HPDE6-E6E7 (cell line): ENCODE results near the gene NQO1.
"Not testable (repeated sequence)": the region's sequence is repeated elsewhere in the genome, so short reads cannot be mapped to it uniquely, and the experiment has no call there.

ENCODE experiments used
- DNase-seq: peaks from one replicate; pipeline ENCODE4 v3.0.0; 2011; ENCODE audit warnings: missing footprints; ENCODE audit errors: extremely low spot score

Gene NQO1

DNA sequence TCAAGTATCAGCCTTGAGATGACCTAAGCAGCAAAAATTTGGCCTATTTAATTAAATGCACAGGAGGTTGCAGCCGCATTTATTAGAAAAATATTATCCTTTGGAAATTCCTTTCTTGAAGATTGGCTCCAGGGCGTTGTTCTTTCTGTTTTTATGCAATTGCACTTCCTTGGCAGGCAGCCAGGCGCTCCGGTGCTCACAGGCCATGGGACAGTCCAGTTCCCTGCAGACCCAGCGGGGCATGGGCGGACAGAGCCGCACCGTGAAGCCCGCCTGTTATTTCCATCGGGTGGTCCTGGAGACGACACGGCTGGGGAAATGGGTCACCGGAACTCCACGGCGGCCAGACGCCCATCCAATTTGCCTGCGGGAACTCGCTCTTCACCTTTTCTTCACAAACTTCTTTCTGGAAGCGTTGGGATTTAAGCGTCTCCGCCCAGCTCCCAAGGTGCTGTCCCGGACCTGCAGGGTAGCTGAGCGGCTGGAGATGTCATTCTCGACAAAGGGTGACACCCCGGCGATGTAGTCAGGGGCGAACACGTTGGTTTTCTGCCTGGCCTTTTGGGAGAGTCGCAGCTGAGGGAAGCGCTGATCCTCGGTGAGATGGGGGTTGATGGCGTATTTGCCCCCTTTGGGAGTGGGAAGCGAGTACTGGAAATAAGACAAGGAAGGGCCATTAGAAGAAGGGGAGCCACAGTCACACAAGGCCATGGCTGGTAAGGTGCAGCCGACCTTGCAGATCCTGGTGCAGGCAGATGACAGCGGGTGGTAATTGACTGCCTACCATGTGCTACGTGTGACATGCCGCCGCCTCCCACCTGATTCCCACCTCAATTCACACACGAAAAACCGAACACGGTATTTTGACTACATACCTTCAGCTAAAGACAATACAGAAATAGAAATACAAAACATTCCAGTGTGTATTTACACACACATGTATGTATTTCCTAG lies 15.9 kb upstream of the NQO1 start:
- DNase-seq: no peak

DNA sequence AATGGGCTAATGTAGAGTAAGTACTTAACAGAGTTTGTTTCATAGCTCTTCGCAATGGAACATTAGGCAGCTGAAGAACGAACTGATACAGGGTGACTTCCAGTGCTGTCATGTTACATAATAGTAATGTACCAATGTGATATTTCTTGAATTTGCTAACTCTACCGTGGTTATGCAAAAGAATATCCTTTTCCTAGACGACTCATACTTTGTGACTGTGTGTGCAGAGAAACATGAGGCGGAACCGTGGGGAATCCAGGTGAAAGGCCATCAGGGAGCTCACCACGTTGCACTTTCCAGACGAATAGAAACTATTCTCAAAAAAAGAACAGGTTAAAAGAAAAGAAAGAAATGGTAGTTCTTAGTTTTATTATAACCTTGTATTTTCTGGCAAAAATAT lies 15.2 kb upstream of the NQO1 start:
- no peak for DNase-seq

DNA sequence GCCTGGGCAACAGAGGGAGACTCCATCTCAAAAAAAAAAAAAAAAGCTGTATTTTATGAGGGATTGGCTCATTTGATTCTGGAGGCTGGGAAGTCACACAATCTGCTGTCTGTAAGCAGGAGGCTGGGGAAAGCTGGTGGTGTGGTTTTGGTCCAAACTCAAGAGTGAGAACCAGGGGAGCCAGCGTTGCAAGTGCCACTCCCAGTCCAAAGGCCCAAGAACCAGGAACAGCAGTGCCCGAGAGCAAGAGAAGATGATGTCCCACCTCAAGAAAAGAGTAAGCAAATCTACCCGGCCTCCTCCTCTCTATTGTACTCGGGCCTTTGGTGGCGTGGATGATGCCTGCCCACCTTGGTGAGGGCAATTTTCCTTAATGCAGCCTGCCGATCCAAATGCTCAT lies 5.7 kb upstream of the NQO1 start:
- no peak for DNase-seq

DNA sequence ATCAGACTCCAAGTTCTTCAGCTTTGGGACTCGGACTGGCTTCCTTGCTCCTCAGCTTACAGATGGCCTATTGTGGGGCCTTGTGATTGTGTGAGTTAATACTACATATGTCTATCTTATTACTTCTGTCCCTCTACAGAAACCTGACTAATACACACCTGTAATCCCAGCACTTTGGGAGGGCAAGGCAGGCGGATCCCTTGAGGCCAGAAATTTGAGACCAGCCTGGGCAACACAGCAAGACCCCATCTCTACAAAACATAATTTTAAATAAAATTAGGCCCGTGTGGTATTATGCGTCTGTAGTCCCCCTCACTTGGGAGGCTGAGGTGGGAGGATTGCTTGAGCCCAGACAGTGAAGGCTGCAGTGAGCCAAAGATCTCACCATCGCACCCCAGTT lies 4.9 kb upstream of the NQO1 start:
- not testable (repeated sequence) for DNase-seq

DNA sequence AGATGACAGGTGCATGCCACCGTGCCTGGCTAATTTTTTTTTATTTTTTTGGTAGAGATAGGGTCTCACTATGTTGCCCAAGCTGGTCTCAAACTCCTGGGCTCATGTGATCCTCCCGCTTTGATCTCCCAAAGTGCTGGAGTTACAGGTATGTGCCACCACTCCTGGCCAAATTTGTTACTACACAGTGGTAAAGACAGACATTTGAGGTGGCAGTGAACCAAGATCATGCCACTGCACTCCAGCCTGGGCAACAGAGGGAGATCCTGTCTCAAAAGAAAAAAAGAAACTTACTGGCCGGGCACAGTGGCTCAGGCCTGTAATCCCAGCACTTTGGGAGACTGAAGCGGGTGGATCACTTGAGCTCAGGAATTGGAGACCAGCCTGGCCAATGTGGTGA lies 2.7 kb upstream of the NQO1 start:
- not testable (repeated sequence) for DNase-seq

DNA sequence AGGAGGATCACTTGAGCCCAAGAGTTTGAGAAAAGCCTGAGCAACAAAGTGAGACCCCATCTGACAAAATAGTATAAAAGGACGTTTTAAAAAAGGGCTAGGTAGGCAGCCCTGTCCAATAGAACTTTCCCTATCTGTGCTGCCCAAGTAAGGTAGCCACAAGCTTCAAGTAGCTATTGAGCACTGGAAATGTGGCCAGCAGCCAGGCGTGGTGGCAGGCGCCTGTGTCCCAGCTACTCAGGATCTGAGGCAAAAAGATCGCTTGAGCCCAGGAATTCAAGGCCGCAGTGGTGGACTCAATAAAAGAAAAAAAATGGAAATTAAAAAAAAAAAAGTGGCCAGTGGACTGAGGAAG lies 1.5 kb upstream of the NQO1 start:
- DNase-seq: no peak

DNA sequence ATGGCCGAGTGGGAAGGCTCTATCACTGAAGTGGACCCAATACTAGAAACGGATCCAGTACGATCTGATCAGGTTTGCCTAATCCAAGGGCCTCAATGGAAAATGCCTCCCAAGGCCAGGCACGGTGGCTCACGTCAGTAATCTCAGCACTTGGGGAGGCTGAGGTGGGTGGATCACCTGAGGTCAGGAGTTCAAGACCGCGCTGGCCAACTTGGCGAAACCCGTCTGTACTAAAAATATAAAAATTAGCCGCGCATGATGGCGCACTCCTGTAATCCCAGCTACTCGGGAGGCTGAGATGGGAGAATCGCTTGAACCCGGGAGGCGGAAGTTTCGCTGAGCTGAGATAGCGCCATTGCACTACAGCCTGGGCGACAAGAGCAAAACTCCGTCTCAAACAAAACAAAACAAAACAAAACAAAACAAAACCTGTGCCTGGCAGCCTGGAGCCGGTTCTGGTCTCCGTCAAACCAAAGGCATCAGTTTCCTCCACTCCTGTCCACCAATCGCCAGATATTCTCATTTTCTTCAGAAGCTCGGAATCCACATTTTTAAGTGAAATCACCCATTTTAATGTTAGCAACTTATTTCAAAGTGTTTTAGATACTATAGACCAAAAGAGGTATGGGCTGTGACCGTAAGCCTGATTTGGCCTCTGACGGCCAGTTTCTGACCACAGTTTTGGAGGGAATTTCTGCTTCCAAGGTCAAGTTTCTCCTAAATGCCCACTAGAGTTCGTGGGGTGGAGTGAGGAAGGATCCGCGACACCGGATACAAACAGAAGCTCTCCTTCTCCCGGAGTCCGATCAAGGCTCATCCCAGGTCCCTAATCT lies 664 bp downstream of the NQO1 start:
- DNase-seq: no peak

DNA sequence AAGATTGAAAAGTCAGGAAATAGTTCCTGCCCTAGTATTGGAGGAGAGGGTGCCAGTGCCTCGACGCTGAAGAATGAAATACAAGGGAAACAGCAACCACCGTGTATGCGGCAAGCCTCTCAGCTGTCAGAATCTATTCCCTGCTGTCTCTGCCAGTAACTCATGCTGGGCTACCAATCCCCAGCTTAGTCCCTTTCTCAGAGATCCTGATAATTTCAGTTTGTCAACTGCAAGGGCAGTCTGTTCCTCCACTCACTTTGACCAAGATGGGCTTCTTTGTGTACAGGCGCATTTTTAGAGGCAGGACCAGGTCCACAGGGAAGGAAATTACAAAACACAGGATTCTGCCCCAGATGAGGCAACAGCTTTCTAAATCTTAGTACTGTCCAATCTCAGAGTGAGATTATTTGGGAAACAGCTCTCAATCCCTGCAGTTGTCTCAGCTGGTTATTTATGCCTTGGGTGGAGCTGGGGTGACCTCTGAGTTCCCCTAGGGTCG lies 1.3 kb downstream of the NQO1 start:
- DNase-seq: no peak

DNA sequence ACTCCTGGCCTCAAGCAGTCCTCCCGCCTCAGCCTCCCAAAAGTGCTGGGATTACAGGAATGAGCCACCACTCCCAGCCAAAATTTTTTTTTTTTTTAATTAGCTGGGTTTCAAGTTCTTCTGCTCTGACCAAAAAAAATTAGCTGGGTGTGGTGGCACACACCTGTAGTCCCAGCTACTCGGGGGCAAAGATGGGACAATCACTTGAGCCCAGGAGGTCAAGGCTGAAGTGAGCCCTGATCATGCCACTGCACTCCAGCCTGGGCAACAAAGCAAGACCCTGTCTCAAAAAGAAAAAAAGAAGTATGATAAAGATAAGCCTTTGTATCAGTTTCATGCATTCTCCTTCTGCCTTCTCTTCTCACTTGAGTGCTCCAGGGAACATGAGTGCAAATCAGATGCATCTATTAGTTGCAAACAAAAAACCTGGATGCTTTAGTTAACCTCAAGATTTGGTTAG lies 1.9 kb downstream of the NQO1 start:
- DNase-seq: no peak

DNA sequence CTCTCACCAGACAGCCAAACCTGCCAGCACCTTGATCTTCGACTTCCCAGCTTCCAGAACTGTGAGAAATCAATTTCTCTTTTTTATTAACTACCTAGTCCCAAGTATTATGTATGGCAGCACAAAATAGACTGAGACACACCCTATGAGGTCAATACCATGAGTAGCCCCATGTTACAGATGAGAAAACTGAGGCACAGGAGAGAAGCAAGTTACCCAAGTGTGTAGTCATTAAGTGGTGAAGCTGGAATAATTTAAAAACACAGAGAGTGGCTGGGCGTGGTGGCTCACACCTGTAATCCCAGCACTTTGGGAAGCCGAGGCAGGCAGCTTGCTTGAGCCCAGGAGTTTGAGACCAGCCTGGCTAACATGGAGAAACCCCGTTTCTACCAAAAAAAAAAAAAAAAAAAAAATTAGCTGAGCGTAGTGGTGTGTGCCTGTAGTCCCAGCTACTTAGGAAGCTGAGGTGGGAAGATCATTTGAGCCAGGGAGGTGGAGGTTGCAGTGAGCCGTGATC lies 4.9 kb downstream of the NQO1 start:
- no peak for DNase-seq

DNA sequence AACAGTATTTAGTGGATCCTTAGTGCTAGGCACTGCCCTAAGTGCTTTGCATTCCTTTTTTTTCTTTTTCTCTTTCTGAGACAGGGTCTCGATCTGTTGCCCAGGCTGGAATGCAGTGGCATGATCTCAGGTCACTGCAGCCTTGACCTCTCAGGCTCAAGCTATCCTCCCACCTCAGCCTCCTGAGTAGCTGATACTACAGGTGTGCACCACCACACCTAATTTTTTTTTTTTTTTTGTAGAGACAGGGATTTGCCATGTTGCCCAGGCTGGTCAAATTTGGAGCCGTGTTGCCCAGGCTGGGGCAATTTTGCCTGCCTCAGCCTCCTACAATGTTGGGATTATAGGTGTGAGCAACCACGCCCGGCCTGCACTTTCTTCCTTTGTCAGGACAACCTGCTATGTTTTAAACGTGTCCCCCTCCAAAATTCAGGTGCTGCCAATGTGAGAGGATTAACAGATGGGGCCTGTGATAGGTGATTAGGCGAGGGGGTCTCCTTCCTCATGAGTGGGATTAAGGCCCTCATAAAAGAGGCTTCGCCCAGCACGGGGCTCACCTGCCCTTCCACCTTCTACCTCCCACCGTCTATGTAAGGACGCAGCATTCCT lies 5.4 kb downstream of the NQO1 start:
- DNase-seq: no peak

DNA sequence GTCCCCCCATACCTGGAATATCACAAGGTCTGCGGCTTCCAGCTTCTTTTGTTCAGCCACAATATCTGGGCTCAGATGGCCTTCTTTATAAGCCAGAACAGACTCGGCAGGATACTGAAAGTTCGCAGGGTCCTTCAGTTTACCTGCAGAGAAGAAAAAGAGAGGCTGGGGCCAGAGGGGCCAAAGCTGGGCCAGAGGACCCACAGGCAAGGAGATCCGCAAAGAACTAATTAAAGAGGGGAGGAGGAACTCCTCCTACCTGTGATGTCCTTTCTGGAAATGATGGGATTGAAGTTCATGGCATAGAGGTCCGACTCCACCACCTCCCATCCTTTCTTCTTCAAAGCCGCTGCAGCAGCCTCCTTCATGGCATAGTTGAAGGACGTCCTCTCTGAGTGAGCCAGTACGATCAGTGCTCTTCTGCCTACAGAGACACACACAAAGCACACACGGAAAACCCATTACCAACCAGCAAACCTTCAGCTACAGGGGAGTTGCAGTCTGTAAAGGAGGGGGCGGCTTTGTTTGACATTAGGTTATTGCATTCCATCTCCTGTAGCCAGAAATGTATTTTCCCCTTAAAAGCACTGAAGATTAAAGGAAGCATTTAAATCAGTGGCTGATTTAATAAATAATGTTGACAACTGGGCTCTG lies 8.1 kb downstream of the NQO1 start:
- no peak for DNase-seq

DNA sequence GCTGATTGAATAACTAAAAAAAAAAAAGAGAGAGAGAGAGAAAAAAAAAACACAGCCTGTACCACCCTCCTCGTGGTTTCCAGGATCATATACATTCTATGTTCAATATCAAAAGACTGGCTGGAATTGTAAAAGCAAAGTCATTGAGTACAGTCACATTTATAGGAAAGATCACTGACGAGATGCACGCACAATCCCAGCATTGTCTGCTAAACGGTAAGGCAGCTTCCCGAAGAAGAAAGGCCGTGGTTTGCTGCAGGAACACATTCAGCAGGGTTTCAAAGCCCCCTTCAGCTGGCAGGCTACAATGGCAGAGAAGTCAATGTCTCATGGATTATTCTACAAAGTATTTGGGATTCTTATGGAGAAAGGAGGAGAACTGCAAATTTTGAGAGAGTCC lies 9.3 kb downstream of the NQO1 start:
- DNase-seq: no peak

DNA sequence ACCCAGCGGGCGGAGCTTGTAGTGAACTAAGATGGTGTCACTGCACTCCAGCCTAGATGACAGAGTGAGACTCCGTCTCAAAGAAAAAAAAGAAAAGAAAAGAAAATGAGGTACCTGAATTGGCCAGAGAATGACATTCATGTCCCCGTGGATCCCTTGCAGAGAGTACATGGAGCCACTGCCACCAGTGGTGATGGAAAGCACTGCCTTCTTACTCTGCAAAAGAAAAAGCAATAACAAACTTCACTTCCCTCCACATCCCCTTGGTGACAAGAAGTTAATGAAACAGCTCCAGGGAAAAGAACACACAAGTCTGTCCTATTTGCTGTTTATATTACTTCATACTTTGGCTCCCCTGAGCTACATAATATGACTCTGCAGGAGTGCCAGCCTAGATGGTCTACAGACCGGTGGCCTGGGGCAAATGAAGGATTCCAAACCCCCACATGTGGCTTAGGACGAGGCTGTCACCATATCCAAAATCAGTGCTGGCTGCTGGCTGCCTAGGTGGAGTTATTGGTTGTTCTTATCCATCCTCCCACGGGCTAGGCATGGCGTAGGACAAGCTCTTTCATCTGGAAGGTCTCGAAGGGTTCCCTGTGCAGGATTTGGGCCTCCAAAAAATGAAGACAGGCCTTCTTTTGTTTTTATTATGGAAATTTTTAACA lies 13.3 kb downstream of the NQO1 start:
- DNase-seq: no peak

DNA sequence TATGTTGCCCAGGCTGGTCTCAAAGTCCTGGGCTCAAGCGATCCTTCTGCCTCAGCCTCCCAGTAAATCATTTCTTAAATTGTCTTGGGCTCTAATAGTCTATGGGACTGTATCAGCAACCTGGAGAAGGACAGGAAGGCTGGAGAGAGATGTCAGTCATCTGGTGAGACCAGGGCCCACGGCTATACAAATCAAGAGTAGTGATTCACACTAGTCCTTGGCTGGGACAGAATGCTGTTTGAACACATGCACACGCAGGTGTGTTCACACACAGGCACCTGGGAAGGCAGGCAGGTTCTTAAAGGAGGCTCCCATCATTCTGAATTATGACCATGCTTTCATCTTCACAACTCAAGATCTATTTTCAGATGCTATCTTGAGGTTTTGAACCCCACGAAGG lies 14.1 kb downstream of the NQO1 start:
- DNase-seq: no peak

DNA sequence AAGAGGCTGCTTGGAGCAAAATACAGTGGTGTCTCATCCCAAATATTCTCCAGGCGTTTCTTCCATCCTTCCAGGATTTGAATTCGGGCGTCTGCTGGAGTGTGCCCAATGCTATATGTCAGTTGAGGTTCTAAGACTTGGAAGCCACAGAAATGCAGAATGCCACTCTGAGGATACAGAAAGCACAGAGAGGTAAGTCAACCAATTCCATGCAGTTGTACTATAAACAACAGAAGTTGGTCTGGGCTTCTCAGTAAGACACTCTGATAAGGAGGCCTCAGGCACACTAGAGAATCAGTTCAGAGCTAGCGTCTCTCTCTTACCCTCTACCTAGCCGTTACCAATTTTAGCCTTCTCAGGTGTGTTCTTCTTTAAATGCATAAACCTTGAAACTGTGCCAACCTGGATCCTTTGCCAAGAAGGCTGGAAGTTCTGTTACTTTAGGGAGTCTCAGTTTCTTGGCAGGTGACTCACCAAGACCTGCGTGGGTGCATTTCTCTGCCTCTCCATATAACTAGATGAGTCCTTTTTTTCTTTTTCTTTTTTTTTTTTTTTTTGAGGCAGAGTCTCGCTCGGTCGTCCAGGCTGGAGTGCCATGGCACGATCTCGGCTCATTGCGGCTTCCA lies 15.1 kb downstream of the NQO1 start:
- peak; percentile 88 for DNase-seq

DNA sequence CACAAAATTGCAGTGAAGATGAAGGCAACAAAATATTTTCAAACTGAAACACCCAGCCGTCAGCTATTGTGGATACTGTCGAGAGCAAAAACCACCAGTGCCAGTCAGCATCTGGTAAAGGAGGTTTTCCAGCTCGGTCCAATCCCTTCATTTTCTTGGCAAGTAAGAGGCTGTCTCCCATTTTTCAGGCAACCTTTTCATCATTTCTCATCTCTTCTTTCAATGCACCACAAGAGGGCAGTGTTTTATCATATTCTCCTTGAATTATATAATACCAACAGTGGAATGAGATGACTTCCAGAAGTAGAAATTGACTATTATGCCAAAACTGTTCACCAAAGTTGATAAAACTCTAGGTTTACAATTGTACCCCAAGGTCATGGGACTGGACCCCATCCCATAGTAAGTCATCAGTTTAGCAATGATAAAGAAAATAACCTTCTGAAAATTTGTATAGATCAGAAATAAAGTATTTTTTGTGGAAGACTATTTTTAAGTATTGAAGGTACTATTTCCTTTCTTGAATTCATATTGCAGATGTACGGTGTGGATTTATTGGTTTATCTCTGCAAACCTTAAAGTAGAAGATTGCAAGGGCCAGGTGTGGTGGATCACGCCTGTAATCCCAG lies 16.8 kb downstream of the NQO1 start:
- DNase-seq: peak; percentile 46

DNA sequence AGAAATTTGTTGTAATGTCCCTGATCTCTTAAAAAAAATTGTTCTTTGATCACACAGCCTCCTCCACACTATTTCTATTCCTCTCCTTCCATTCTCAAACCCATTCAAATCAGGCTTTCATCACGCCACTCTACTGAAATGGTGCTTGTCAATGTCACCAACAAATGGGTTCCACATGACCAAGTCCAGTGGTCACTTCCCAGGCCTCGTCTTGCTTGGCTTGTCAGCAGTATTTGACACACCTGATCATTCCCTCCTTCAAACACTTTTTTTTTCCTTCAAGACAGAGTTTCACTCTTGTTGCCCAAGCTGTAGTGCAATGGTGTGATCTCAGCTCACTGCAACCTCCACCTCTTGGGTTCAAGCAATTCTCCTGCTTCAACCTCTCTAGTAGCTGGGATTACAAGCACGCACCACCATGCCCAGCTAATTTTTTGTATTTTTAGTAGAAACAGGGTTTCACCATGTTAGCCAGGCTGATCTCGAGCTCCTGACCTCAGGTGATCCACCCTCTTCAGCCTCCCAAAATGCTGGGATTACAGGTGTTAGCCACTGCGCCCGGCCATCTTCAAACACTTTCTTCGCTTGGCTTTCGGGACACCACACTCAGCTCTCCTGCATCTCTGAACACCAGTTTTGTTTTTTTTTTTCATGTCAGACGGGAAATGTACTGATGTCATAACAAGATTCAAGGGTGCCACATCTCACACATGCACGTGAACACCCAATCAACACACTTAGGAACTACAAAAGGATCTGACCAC lies 18.3 kb downstream of the NQO1 start:
- DNase-seq: no peak

DNA sequence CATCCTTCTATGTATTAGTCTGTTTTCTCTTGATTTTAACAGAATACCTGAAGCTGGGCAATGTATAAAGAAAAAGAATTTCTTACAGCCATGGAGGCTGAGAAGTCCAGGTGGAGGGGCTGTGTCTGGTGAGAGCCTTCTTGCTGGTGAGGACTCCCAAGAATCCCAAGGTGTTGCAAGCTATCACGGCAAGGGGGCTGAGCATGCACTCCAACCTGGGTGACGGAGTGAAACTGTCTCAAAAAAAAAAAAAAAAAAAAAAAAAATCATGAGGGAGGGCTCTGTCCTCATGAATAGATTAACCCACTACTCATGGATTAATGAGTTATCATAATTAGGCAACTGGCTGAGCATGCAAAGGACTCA lies 19.4 kb downstream of the NQO1 start:
- DNase-seq: no peak
